Large intestine (tissue), 3 donors: ENCODE measurements around the gene NT5C3A. TPM values are rescaled to one million over a fixed set of nuclear protein-coding genes. Genes with fewer than 3 reads are reported as not detected.

Experiments used
- DNase-seq, 2 donors: peaks; one replicate each; pipeline versions ENCODE4 v3.0.0 to v3.0.0-alpha.2; 2013
- H3K27ac ChIP-seq: one replicate; pipeline ENCODE4 v1.5.1; 2013; ENCODE audit warnings: low read length
- H3K27me3 ChIP-seq: 2 replicates; pipeline ENCODE4 v1.6.1; 2013; ENCODE audit warnings: low read length; ENCODE audit not compliant: control insufficient read depth, insufficient read depth
- H3K36me3 ChIP-seq: 2 replicates; pipeline ENCODE4 v1.6.1; 2013; ENCODE audit warnings: low read length; ENCODE audit not compliant: control insufficient read depth, insufficient read depth
- H3K4me1 ChIP-seq: one replicate; pipeline ENCODE4 v1.6.1; 2013; ENCODE audit warnings: low read length; ENCODE audit not compliant: control insufficient read depth, insufficient read depth
- H3K4me3 ChIP-seq: one replicate; pipeline ENCODE4 v1.5.1; 2013; ENCODE audit warnings: low read length
- H3K9me3 ChIP-seq: one replicate; pipeline ENCODE4 v1.6.1; 2013; ENCODE audit warnings: mild to moderate bottlenecking, low read depth, low read length, moderate library complexity; ENCODE audit not compliant: control insufficient read depth
- WGBS: methylation state at CpG from one replicate; pipeline ENCODE4 v1.1.5; 2013; ENCODE audit warnings: low lambda C conversion rate; ENCODE audit not compliant: insufficient coverage; 5-methylcytosine and 5-hydroxymethylcytosine counted together
- polyA plus RNA-seq: library from polyadenylated mRNA; unstranded; fragments of 120-200 nt; gene quantifications from one replicate; pipeline ENCODE4 v1.2.1, GENCODE V29; 2013

NT5C3A gene
- polyA plus RNA-seq, 1 donor: 84.6 TPM

DNA sequence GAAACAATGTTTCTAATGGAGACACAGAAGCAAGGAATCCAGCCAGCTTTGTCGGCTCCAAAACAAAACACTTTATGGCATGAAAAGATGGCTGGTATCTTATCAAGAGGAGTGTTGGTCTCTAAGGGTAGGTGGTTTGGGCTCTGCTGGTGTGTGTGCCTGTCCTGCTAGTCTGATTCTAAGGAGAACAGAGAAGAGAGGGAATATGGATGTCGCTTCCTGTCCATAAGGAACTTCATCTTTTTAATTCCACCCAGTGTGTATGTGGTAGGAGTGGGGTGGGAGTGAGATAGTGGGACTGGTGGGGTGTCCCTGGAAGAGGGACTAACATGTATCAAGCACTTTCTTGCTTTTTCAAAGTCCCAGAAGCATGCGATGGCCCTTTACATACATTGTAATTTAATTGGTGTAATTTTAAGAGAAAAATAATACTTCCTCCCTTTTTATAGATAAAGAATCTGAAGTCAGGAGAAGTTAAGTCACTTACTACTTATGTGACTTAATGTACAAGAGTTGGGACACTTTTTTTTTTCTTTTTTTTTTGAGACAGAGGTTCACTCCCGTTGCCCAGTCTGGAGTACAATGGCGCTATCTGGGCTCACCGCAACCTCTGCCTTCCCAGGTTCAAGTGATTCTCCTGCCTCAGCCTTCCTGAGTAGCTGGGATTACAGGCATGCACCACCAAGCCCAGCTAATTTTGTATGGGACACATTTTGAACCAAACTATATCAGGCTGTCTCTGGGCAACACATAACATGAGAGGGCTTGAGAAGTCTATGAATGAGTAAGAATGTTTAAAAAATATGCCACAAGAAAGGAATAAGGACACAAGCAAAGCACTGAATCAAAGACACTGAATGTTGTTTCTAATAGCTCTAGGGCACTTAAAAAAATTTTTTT lies 18.8 kb downstream of the NT5C3A start:
- peaks cover 23% of the 10 kb centered on the region for H3K4me1 ChIP-seq

GRCh38 chr7:33041631-33042428 lies 20.7 kb downstream of the NT5C3A start:
- peaks cover 23% of the 10 kb centered on the region for H3K4me1 ChIP-seq
- no peak overlapping the region for H3K4me3 ChIP-seq
- H3K27me3 ChIP-seq: no peaks in the 10 kb centered on the region
- no peaks in the 10 kb centered on the region for H3K9me3 ChIP-seq
- DNase-seq: no peak
- peak overlapping the region; percentile 82 for H3K27ac ChIP-seq
- no peaks in the 10 kb centered on the region for H3K36me3 ChIP-seq
- 51% methylated on average over 3 of the region's 8 CpGs for WGBS

More for the DNA sequence above, 18.8 kb downstream of the NT5C3A start:
- peak in 1 of 2 donors; percentile 53 for DNase-seq
- Histone ChIP-seq H3K36me3 (no peaks in the 10 kb centered on the region), H3K4me3 (peak overlapping the region; percentile 36), H3K27ac (peak overlapping the region; percentile 82), H3K27me3 (no peaks in the 10 kb centered on the region), H3K9me3 (no peaks in the 10 kb centered on the region)
- WGBS: no CpG with 5 or more reads among the region's 6 CpGs

DNA sequence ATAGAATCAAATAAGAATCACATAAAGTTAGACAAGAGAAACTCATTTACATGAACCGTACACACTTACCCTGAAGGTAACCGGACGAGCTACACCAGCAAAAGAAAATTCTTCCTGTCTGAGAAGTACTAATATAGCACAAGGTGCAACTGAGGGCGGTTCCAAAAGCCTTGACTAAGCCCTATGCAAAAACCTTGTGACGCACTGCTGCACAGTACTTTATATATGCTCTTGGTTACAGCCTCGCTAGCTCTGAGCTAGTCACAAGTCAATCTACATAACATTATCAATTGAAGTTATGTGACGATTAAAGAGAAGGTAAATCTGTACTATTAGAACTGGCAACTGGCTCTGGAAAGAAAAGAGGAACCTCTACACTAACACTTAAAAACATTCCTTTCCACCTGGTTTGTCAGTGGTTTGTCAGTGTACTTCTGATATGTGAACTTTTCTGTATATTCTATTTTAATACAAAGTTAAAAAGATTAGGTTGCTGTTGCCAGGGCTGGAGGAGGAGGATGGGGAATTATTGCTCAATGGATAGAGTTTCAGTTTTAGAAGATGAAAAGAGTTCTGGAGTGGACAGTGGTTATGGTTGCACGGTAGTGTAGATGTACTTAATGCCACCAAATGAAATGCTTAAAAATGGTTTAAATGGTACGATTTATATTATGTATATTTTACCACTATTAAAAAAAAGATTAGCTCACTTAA lies 21.6 kb downstream of the NT5C3A start:
- peak overlapping the region; percentile 54 for H3K4me3 ChIP-seq
- peak; percentile 86 to 92 for DNase-seq
- peak overlapping the region; percentile 82 for H3K27ac ChIP-seq
- no peaks in the 10 kb centered on the region for H3K9me3 ChIP-seq
- no peaks in the 10 kb centered on the region for H3K27me3 ChIP-seq
- H3K36me3 ChIP-seq: peaks cover 3% of the 10 kb centered on the region
- WGBS: 20% methylated on average over 1 of the region's 9 CpGs
- peaks cover 23% of the 10 kb centered on the region for H3K4me1 ChIP-seq

- H3K27me3 ChIP-seq: no peaks in the 10 kb centered on the region
- peak overlapping the region; percentile 82 for H3K27ac ChIP-seq
- WGBS: no CpG with 5 or more reads among the region's 1 CpG
- no peaks in the 10 kb centered on the region for H3K9me3 ChIP-seq
- H3K4me3 ChIP-seq: peak overlapping the region; percentile 54
- no peak for DNase-seq
- H3K4me1 ChIP-seq: peaks cover 20% of the 10 kb centered on the region
- peaks cover 3% of the 10 kb centered on the region for H3K36me3 ChIP-seq
Observed at GRCh38 chr7:33039903-33040292, 22.7 kb downstream of the NT5C3A start.

- no peaks in the 10 kb centered on the region for H3K9me3 ChIP-seq
- H3K27me3 ChIP-seq: no peaks in the 10 kb centered on the region
- peak overlapping the region; percentile 54 for H3K4me3 ChIP-seq
- peaks cover 3% of the 10 kb centered on the region for H3K36me3 ChIP-seq
- DNase-seq: peak in 1 of 2 donors; percentile 56
- peak overlapping the region; percentile 82 for H3K27ac ChIP-seq
- H3K4me1 ChIP-seq: peaks cover 19% of the 10 kb centered on the region
- WGBS: 21% methylated on average over 3 of the region's 5 CpGs
Observed at GRCh38 chr7:33039257-33039902, 23.2 kb downstream of the NT5C3A start.

DNA sequence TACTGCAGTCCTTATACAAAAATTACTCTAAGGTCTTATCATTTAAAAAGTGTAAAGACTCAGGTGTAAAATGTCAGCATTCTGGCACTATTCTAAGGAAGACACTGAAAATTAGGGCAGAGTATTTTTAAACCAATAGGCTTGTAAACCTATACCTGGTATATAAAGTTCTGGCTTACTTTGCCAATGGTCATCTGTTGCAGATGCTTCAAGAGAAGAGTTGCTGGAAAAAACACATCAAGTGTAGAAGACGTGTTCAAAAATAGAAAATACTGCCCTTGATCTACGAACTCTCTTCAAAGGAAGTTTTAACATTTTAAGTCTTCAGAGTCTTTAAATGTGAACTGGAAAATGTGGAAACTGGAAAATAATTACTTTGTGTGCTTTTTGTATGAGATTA lies 23.9 kb downstream of the NT5C3A start:
- DNase-seq: no peak
- H3K27ac ChIP-seq: peak overlapping the region; percentile 82
- H3K36me3 ChIP-seq: peaks cover 3% of the 10 kb centered on the region
- H3K4me1 ChIP-seq: peaks cover 18% of the 10 kb centered on the region
- peak overlapping the region; percentile 54 for H3K4me3 ChIP-seq
- H3K9me3 ChIP-seq: no peaks in the 10 kb centered on the region
- WGBS: no CpG with 5 or more reads among the region's 2 CpGs
- no peaks in the 10 kb centered on the region for H3K27me3 ChIP-seq

GRCh38 chr7:33035776-33036175 lies 26.8 kb downstream of the NT5C3A start:
- Histone ChIP-seq H3K27me3 (no peaks in the 10 kb centered on the region), H3K4me3 (no peak overlapping the region), H3K4me1 (no peaks in the 10 kb centered on the region), H3K9me3 (no peaks in the 10 kb centered on the region), H3K27ac (no peak overlapping the region), H3K36me3 (peaks cover 3% of the 10 kb centered on the region)
- WGBS: 94% methylated on average over 2 of the region's 2 CpGs
- no peak for DNase-seq

- 27% methylated on average over 3 of the region's 4 CpGs for WGBS
- DNase-seq: peak in 1 of 2 donors; percentile 33
- Histone ChIP-seq H3K27me3 (no peaks in the 10 kb centered on the region), H3K9me3 (no peaks in the 10 kb centered on the region), H3K27ac (no peak overlapping the region), H3K4me1 (no peaks in the 10 kb centered on the region), H3K4me3 (no peak overlapping the region), H3K36me3 (peaks cover 37% of the 10 kb centered on the region)
Observed at GRCh38 chr7:33024189-33024757, 38.3 kb downstream of the NT5C3A start.

DNA sequence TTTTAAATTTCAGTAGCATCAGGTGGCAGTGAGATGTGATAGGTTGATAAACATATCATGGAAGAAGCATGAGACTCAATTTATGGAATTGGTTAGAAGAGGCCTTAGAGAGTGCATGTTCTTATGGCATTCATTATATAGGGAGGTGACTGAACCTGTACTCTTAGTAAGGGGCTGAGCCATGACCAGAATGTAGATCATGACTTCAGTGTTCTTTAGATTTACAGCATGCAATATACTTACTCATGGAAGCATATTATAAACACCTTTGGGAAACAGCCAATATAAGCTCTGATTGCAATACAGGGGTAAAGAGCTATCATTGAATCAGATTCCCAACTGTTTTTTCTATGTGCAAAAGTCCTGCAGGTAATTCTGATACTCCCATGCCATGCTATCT lies 50.2 kb downstream of the NT5C3A start:
- Histone ChIP-seq H3K4me3 (no peak overlapping the region), H3K27me3 (no peaks in the 10 kb centered on the region), H3K36me3 (peaks cover 36% of the 10 kb centered on the region), H3K9me3 (no peaks in the 10 kb centered on the region), H3K4me1 (no peaks in the 10 kb centered on the region), H3K27ac (no peak overlapping the region)
- DNase-seq: no peak
